Limb (tissue), 2 donors: ENCODE measurements around the gene ACP5.

Experiments used
- DNase-seq, 2 donors: peaks; one replicate each; pipeline ENCODE4 v3.0.0-alpha.2; 2016; ENCODE audit errors: extremely low spot score in 2 of 2

ACP5 gene

DNA sequence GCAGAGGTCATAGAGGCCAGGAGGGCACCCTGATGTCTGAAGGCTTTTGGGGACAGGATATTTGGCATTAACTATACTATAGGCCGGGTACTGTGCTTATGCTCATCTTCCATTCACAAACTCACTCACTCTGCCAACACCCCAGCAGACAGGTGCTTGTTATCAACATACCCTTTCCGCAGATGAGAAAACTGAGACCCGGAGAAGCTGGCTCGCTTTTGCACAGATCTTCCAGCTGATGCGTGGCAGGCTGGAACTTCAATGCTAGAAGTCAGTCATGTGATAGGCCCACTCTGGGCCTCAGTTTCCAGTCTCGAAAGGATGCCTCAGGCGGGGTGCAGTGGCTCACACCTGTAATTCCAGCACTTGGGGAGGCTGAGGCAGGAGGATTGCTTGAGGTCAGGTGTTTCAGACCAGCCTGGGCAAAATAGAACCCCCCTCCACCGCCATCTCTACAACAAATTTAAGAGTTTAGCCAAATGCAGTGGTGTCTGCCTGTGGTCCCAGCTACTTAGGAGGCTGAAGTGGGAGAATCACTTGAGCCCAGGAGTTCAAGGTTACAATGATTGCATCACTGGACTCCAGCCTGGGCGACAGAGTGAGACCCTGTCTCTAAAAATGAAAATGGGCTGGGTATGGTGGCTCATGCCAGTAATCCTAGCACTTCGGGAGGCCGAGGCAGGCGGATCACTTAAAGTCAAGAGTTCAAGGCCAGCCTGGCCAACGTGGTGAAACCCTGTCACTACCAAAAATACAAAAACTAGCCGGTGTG is 29.3 kb downstream of the ACP5 start:
- no peak for DNase-seq

DNA sequence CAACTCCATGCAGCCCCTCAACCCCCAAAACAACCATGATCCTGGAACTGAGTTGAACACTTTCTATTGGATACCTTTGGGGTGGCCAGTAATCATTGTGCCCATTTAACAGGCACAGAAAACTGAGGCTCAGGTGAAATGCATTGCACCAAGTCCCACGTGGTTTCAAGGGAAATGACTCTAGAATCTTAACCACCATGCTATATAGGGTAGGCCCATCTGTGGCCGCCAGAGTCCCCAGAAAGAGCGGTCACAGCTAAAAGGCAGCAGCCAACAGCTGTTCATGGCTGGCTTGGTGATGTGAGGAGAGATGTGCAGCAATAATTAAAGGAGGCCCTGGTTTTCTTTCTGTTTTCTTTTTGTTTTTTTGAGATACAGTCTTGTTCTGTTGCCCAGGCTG is 36.2 kb downstream of the ACP5 start:
- no peak for DNase-seq

DNA sequence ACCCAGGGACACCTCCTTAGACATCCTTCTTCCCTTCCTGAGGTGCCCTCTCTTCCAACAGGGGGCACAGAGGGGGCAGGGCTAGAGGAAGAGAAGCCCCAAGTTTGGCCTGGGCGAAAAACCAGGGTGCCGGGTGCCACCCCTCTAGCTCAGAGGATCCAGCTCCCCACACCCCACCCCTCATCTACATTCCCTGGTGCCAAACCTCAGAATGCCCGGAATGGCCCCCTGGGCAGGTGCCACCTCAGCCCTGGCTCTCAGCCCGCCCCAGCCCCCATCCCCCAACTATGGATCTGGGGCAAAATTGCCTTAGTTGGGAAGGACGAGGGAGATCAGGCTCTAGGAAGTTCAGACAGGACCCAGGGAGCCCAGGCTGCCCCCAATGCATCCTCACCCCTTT is 36.8 kb downstream of the ACP5 start:
- DNase-seq = no peak

DNA sequence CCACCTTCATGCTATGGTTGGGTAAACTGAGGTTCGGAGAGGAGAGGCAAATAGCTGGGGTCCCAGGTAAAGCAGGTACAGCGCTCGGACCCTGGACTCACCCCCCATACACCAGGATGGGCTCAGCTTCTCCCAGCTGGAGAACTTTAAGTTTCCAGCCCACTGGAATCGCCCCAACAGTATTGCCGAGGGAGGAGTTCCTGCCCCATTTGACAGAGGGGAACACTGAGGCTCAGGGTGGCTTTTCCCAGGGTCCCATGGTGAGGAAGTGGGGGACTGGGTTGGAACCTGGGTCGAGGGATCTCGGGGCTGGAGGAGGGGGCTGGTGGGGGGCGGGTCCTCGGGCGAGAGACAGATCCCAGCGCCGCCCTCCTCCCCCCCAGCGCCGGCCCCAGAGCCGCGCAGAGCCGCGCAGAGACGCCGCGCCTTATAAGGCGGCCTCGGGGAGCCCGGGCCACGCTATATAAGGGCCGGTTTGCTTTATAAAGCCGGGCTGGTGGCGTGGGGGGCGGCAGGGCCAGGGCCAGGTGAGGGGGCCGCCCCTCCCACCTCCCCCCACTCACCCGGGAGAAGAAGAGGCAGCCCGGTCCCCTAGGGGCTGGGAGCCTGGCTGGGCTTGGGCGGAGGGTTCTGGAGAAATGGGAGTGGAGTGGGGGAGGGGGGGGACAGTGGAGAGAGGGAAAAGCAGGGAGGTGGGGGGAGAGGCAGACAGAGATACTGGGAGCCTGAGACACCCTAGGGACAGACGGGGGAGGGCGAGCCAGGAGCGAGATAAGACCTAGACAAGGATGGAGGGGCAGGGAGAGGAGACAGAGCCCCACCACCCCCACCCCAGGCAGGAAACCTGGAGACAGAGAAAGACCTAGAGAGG is 37.7 kb downstream of the ACP5 start:
- DNase-seq = peak in 1 of 2 donors; percentile 57

DNA sequence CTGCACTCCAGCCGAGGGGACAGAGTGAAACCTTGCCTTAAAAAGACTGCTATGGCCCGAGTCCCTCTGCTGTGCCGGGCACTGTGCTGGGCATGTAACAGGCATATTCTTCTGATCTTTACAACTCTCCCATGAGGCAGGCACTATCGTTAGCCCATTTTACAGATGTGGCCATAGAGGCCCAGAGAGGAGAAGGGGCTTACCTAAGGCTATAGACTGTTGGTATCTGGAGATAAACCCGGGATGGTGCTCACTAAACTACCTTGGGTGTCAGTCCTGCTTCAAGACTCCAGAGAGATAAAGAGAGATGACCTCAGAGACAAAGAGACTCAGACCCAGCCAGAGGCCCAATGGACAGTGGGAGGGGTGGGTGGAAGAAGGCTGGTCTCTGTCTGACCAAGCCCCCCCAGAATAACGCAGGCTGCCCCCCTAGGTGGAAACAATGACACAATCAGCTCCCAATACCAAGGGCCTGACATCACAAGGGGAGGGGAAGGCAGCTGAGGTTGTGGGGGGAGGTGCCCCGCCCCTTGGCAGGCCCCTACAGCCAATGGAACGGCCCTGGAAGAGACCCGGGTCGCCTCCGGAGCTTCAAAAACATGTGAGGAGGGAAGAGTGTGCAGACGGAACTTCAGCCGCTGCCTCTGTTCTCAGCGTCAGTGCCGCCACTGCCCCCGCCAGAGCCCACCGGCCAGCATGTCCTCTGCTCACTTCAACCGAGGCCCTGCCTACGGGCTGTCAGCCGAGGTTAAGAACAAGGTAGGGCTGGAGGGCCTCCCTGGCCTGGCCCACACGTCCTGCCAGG is 39.0 kb downstream of the ACP5 start, which contains the start of gene CNN1:
CNN1 (plus strand) TSS at position 620 of the 805 bp plus-strand sequence; CDS start at position 697, 77 bp downstream.
- DNase-seq = peak; percentile 54 to 70

DNA sequence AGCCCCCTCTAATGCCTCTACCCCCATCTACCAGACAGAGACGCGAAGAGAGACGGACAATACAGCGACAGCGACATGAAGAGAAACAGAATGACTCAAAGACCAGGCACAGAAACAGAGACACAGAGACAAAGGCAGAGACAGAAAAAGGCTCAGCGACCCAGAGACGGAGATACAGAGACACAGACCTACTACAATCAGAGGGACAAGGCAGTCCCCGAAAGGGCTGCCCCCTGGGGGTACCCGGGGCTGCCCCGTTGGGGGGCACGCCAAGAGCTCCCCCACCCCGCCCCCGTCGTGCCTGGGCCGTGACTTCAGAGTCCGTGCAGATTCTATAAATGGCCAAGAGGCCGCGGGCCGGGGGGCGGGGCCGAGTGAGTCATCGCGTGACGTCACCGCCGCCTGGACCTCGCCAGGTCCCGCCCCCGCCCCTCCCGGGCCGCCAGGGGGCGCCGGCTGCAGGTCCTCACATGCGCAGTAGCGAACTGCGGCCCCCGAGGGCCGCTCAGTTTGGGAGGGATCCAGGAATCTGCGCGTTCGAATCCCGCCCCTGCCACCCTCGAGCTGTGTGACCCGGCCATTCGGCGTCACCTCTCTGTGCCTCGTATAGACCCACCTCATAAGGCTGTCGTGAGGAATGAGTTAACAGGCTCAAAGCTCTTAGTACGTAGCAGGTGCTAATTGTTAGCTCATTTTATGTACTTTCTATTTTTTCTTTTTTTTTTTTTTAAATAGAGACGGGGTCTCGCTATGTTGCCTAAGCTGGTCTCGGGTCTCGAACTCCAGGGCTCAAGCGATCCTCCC is 41.5 kb downstream of the ACP5 start:
- peak; percentile 65 to 92 for DNase-seq

DNA sequence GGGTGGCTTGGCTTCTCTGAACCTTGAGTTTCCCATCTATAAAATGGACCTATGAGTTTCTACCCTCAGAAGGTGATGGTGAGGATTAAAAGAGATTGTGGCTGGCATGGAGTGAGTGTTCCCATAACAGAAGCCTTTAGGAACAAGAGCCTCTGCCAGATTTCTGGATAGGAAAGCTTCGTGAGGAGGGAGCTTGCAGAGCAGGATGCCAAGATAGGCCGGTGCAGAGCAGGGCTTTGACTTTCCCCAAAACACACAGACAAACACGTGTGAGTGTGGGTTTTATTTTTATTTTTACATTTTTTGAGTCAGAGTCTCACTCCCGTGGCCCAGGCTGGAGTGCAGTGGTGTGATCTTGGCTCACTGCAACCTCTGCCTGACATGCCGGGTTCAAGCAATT is 42.5 kb downstream of the ACP5 start:
- no peak for DNase-seq

DNA sequence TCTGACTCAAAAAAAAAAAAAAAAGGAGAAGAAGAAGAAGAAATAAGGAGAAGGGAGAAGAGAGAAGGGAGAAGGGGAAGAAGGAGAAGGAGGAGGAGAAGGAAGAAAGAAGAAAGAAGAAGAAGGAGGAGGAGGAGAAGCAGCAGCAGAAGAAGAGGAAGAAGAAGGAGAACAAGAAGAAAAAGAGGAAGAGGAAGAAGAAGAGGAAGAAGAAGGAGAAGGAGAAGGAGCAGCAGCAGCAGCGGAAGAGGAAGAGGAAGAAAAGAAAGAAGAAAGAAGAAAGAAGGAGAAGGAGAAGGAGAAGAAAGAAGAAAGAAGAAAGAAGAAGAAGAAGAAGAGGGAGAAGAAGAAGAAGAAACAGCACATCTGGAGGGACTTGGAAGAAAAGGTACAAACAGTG is 42.9 kb downstream of the ACP5 start:
- no peak for DNase-seq

DNA sequence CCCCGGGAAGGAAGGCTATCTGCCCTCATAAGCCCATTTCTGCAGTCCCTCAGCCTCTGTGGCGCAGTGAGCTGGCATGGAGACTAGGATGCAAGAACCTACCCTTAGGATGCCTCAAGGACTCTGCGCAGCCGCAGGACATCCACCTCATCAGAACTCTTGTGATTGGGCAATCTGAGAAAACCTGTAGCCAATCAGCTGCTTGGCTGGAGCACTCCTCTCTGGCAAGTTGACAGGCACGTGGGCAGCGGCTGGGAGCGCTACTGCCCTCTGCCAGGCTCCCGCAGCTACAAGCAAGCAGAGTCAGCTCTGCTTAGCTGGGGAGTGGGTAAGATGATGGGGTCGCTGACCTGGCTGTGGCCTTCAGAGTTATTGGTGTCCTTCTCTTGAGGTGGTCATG is 47.0 kb downstream of the ACP5 start:
- DNase-seq = peak; percentile 62 to 63

DNA sequence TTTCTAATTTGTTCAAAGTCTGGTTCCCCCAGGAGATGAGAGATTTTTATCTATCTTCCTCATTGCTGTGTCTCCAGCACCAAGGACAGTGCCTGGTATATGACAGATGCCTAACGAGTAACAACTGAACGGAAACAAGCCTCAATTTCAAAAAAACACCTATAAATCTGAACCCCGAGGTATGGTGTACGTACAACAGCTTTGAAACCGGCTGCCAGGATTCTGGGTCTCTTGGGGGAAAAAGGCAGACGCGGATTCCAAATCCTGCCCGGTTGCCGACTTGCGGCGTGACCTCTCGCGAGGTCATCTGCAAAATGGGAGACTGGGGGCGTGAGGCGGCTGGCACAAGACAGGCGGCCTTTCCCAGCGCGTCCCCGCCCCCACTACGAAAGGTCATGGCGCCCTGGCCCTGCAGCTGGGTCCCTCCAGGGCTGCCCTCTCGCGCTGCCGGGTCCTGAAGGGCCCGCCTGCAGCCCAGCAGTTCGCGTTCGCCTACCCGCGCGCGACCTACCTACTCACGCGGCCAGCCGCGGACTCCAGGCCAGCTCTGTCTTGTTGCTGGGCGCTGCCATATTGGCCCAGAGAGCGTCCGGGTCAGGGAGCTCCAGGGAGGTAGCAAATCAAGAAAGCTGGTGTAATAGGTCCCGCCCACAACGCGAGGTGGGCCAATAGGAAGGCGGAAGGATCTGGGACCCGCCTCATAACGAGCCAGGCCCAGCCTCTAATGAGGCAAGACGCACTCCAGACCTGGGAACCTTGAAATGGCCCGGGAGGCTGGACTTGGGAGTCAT is 48.7 kb downstream of the ACP5 start, which contains the start of gene ECSIT:
ECSIT (minus strand) TSS at position 584 of the 791 bp plus-strand sequence. CDS start 9,964 bp downstream, outside the sequence.
- DNase-seq = peak; percentile 94 to 96
